GM19035 (cell line): ENCODE data around the gene MAP4K5.

Experiments
- ATAC-seq: cut with Tn5 transposase; IDR thresholded peaks from one replicate; pipeline ENCODE4 v1.9.1; 2021; ENCODE audit not compliant: unreplicated experiment

The MAP4K5 gene

GRCh38 chr14:50479041-50479440 is 53.3 kb downstream of the MAP4K5 start:
- no peak for ATAC-seq

GRCh38 chr14:50477760-50478159 is 54.6 kb downstream of the MAP4K5 start:
- ATAC-seq: no peak

DNA sequence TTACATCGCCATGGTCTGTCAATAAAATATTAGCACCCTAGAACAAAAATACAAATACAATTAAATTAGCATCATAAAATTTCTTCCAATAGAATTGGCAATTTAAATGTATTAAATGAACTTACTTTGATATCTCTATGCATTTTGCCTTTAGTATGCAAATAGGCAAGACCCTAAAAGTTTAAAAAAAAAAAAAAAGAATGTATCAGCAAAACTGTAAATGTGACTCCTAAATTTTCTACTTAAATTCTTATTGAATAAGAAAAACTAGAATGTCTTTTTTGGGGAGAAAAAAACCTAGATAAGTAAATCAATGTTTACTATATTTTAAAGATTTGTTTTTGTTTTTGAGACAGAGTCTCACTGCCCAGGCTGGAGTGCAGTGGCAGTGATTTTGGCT is 56.2 kb downstream of the MAP4K5 start:
- ATAC-seq: no peak

DNA sequence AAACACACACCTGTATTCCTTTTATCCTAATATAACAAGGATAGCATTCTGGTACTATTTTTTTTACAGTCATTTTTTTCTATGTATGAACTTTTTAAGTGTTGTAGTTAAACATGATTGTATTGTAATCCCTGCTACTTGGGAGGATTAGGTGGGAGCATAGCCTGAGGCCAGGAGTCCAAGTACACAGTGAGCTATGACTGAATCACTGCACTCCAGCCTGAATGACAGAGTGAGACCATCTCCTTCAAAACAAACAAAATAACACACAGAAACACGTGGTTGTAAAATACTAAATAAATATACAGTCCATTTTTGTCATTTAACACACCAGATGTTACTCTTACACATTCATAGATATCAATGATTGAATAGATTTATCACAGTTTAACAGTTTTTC is 56.9 kb downstream of the MAP4K5 start:
- ATAC-seq: no peak

DNA sequence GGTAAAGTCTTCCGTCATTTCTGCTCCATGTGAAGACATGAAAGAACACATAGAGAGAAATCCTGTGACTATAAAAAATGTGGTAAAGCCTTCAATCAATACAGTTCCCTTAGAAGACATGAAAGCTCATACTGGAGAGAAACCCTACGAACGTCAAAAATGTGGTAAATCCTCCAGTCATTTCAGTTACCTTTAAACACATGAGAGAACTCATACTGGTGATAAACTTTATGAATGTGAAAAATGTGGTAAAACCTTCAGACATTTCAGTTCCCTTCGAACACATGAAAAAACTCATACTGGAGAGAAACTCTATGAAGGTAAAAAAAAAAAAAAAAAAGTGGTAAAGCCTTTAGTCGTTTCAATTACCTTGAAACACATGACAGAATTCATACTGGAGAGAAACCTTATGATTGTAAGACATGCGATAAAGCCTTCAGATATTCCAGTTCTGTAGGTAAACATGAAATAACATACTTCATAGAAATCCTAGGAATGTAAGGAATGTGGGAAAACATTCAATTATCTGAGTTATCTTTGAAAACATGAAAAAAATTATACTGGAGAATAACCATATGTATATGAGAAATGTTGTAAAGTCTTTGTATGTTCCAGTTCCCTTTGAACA is 60.4 kb downstream of the MAP4K5 start:
- no peak for ATAC-seq

DNA sequence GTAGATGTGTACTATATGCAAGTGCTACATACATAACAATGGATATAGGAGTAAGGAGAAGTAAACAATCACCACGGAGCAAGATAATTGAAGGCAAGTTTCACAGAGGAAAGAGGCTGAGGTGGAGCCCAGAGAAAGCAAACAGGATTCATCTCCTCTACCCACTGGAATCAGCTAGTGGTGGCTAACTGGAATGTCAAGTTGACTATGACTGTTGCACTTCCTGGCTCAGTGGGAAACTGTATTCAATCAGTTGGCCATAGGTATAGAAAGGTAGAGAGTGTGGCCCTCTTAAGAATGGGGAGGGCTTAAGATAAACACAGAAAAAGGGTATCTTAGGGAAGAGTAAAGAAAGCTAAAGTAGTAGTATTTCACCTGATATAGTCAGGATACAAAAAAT is 62.4 kb downstream of the MAP4K5 start:
- no peak for ATAC-seq

DNA sequence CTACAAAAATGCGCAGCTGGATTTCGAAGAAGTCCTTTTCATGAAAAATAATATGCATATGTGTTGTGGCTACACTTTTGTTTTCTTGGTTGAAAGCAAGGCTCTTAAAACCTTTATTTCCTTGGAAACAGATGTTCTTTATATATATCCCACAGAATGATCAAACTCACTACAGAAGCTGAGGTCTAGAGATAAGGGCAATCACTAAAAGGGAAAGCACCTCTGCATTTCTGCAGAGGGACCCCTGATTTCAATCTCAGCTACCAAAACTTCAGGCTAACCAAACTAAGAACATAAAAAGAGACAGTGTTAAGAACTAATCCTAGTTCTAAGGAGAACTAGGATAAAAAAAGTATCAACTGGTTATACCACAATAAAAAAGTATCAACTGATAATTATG is 70.3 kb downstream of the MAP4K5 start:
- ATAC-seq: no peak

DNA sequence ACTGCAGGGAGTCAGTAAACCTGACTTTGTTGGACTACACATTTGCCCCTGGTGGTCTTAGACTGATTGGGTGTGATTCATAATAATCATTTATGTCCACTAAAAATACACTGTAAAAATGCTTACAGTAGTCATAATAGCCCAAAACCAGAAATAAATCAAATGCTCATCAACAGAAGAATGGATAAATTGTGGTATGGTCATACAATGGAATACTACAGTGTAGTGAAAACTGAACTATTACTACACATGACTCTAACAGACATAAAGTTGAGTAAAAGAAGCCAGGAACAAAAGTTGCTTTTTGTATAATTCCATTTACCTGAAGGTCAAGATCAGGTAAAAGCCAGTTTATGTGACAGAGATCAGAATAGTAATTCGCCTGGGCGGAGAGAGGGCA is 78.5 kb downstream of the MAP4K5 start:
- no peak for ATAC-seq

GRCh38 chr14:50452979-50453705 is 79.2 kb downstream of the MAP4K5 start:
- ATAC-seq: no peak

- ATAC-seq: no peak
Measured at GRCh38 chr14:50452296-50452695, 80.1 kb downstream of the MAP4K5 start.

GRCh38 chr14:50451854-50452253 is 80.5 kb downstream of the MAP4K5 start:
- ATAC-seq: no peak

DNA sequence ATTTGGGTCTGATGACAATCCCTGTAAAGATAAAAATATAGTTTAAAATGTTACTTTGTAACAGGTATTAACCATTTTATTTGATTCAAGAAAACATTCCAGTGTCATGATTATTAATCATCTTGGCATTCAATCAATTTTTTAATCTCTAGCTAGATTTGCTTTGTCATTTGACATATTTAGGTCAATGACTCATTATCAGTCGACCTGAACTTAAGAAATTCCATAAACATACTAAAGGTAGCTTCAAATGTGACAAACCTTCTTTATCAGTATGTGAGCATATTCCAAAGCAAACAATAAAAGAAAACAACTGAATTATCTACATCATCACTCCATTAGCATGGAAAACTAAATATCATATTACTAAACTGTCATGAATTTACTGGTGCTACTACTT is 84.9 kb downstream of the MAP4K5 start:
- no peak for ATAC-seq

DNA sequence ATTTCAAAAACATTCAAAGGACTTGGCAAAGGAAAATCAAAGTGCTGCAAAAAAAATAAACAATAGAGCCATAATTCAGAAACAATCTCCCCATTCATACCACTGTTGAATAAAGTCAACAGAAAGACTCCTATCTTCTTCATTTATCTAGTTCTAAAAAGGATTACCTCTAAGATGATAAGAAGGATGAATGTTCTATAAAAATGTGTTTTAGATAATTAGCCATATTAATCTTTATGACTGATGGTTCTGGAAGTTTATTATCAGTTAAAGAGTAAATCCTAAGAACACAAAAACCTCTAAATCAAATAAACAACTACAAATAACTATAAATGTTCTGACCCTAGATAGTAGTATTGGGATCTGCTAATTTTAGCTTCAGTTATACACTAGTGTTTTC is 97.8 kb downstream of the MAP4K5 start:
- no peak for ATAC-seq

- ATAC-seq: no peak
Measured at GRCh38 chr14:50432131-50432530, 100.2 kb downstream of the MAP4K5 start.

- no peak for ATAC-seq
Measured at GRCh38 chr14:50425816-50426215, 106.6 kb downstream of the MAP4K5 start.

- no peak for ATAC-seq
Measured at GRCh38 chr14:50425105-50425504, 107.3 kb downstream of the MAP4K5 start.

- no peak for ATAC-seq
Measured at GRCh38 chr14:50423529-50423928, 108.8 kb downstream of the MAP4K5 start.

- ATAC-seq: no peak
Measured at GRCh38 chr14:50421499-50421898, 110.9 kb downstream of the MAP4K5 start.

- ATAC-seq: no peak
Measured at GRCh38 chr14:50417853-50418252, 114.5 kb downstream of the MAP4K5 start.

GRCh38 chr14:50410921-50411320 is 121.4 kb downstream of the MAP4K5 start:
- ATAC-seq: no peak

- ATAC-seq: no peak
Measured at GRCh38 chr14:50410071-50410470, 122.3 kb downstream of the MAP4K5 start.

- no peak for ATAC-seq
Measured at GRCh38 chr14:50407111-50407812, 125.1 kb downstream of the MAP4K5 start.
